Panc1 (cell line): Measurements from ENCODE around the gene AGRN. TPM values are rescaled to one million over a fixed set of nuclear protein-coding genes. Genes with fewer than 3 reads are reported as not detected.
A peak's percentile ranks its signal among the peaks of the same experiment; 100 is the strongest.

Experiments
- ATAC-seq: fragments of 200-7000 bp; cut with Tn5 transposase; 2 replicates; pipeline ENCODE4 v1.9.1; 2020; ENCODE audit warnings: mild to moderate bottlenecking, moderate library complexity
- BruUV-seq: library from RNA; stranded (reverse); fragments of 400-500 nt; replicated peaks from 2 replicates; lab custom pipeline; 2021; lab: Mats Ljungman, UMichigan
- CTCF ChIA-PET: fragments of 300-600 bp; sonication (Branson Sonifier 250); formaldehyde crosslinking; loops from one replicate; lab custom pipeline; 2022; ENCODE audit warnings: antibody characterized with exemption; lab: Charles Lee
- POLR2A ChIA-PET: fragments of 300-600 bp; sonication (Branson Sonifier 250); formaldehyde crosslinking; loops from one replicate; lab custom pipeline; 2022; ENCODE audit warnings: antibody characterized with exemption; lab: Charles Lee
- DNase-seq: peaks from one replicate; pipeline ENCODE4 v3.0.0-alpha.2; 2010; ENCODE audit warnings: low read depth, low spot score
- H3K27ac ChIP-seq: 2 replicates; pipeline ENCODE4 v1.5.1; 2011; ENCODE audit warnings: mild to moderate bottlenecking, low read length, inconsistent platforms
- H3K27me3 ChIP-seq: fragments of 200-500 bp; sonication (Bioruptor generic); 2 replicates; pipeline ENCODE4 v1.6.0; 2014; ENCODE audit warnings: low read length, inconsistent platforms; ENCODE audit not compliant: control insufficient read depth, insufficient read depth
- H3K36me3 ChIP-seq: fragments of 200-500 bp; sonication (Bioruptor generic); 2 replicates; pipeline ENCODE4 v1.5.1; 2014; ENCODE audit warnings: inconsistent platforms, mild to moderate bottlenecking, low read length, moderate library complexity; ENCODE audit not compliant: control insufficient read depth, insufficient read depth
- H3K4me1 ChIP-seq: 2 replicates; pipeline ENCODE4 v1.5.1; 2011; ENCODE audit warnings: inconsistent platforms, mild to moderate bottlenecking, low read length, moderate library complexity; ENCODE audit not compliant: control insufficient read depth, insufficient read depth
- H3K4me3 ChIP-seq, 2 experiments: 2 replicates each; pipeline ENCODE4 v1.5.1; 2011 to 2012; ENCODE audit warnings: low read depth in 2 of 2, low read length in 2 of 2, mild to moderate bottlenecking in 2 of 2, inconsistent platforms in 1 of 2, moderate library complexity in 1 of 2
- H3K9me3 ChIP-seq: fragments of 200-500 bp; sonication (Bioruptor generic); 2 replicates; pipeline ENCODE4 v1.5.1; 2014; ENCODE audit warnings: low read depth, mild to moderate bottlenecking, inconsistent platforms, low read length, moderate library complexity; ENCODE audit not compliant: control insufficient read depth, insufficient read depth
- POLR2AphosphoS5 ChIP-seq: IDR thresholded peaks from 2 replicates; pipeline ENCODE4 v1.6.1; 2012; ENCODE audit warnings: mild to moderate bottlenecking, low read depth, low read length, moderate library complexity
- SIN3A ChIP-seq: IDR thresholded peaks from 2 replicates; pipeline ENCODE4 v1.6.1; 2012; ENCODE audit warnings: low read depth, mild to moderate bottlenecking, low read length, moderate library complexity, borderline replicate concordance; ENCODE audit not compliant: insufficient read depth
- TCF7L2 ChIP-seq: IDR thresholded peaks from 2 replicates; pipeline ENCODE4 v1.6.1; 2011; ENCODE audit warnings: mild to moderate bottlenecking, low read depth, low read length, inconsistent platforms
- in situ Hi-C: cut with HindIII; loops from 2 replicates; pipeline ENCODE4 v1.10.0; 2016; ENCODE audit warnings: low sequenced_read_pairs, low pct_unique_long_range_greater_than_20kb
- intact Hi-C: fragments of 100-400 bp; cut with micrococcal nuclease; formaldehyde crosslinking; loops from one replicate; pipeline ENCODE4 v1.10.0; 2022; ENCODE audit not compliant: unreplicated experiment
- total RNA-seq: library from RNA; stranded (reverse); gene quantifications from one replicate; pipeline ENCODE4 v1.2.1, GENCODE V29; 2021; ENCODE audit not compliant: unreplicated experiment
- TF ChIP-seq, protein P1 (sequence below), 2 experiments: IDR thresholded peaks; 2 replicates each; pipeline ENCODE4 v1.6.1; 2011 to 2012; ENCODE audit warnings: low read depth in 2 of 2, control low read depth in 1 of 2, low read length in 1 of 2, mild to moderate bottlenecking in 1 of 2, moderate library complexity in 1 of 2; ENCODE audit not compliant: insufficient read depth in 1 of 2
- TF ChIP-seq, protein P2 (sequence below): fragments of 450-650 bp; IDR thresholded peaks from 2 replicates; pipeline ENCODE4 v1.5.1; 2017; ENCODE audit warnings: mild to moderate bottlenecking

AGRN gene
- total RNA-seq, 1 experiment from 2014 or later = 153 TPM

DNA sequence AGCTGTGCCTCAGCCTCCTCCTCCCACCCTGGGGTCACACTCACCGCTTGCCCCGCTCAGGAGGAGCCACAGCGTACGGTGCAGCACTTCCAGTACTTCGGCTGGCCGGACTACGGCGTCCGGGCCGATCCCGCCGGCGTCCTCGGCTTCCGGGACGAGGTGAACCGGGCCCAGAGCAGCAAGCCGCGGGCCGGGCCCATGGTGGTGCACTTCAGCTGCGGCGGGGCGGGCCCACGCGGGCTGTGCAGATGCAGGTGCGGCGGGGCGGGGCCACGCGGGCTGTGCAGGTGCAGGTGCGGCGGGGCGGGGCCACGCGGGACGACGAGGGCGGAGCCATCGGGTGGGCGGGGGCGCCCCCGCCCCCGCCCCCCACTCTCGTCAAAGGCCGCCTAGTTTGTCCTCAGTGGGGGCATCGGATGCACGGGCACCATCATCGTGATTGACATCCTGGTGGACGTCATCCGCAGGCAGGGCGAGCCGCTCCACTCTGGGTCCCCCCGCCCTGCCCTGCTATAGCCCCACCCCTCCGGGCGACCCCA is 48.7 kb downstream of the AGRN start (continued):
- TF ChIP-seq, protein P1, sequence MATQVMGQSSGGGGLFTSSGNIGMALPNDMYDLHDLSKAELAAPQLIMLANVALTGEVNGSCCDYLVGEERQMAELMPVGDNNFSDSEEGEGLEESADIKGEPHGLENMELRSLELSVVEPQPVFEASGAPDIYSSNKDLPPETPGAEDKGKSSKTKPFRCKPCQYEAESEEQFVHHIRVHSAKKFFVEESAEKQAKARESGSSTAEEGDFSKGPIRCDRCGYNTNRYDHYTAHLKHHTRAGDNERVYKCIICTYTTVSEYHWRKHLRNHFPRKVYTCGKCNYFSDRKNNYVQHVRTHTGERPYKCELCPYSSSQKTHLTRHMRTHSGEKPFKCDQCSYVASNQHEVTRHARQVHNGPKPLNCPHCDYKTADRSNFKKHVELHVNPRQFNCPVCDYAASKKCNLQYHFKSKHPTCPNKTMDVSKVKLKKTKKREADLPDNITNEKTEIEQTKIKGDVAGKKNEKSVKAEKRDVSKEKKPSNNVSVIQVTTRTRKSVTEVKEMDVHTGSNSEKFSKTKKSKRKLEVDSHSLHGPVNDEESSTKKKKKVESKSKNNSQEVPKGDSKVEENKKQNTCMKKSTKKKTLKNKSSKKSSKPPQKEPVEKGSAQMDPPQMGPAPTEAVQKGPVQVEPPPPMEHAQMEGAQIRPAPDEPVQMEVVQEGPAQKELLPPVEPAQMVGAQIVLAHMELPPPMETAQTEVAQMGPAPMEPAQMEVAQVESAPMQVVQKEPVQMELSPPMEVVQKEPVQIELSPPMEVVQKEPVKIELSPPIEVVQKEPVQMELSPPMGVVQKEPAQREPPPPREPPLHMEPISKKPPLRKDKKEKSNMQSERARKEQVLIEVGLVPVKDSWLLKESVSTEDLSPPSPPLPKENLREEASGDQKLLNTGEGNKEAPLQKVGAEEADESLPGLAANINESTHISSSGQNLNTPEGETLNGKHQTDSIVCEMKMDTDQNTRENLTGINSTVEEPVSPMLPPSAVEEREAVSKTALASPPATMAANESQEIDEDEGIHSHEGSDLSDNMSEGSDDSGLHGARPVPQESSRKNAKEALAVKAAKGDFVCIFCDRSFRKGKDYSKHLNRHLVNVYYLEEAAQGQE (IDR thresholded peaks at IDR 0.05; ENCODE audit: insufficient read depth in 1 of 2, low read depth in 2 of 2, low read length in 1 of 2) = no peak

DNA sequence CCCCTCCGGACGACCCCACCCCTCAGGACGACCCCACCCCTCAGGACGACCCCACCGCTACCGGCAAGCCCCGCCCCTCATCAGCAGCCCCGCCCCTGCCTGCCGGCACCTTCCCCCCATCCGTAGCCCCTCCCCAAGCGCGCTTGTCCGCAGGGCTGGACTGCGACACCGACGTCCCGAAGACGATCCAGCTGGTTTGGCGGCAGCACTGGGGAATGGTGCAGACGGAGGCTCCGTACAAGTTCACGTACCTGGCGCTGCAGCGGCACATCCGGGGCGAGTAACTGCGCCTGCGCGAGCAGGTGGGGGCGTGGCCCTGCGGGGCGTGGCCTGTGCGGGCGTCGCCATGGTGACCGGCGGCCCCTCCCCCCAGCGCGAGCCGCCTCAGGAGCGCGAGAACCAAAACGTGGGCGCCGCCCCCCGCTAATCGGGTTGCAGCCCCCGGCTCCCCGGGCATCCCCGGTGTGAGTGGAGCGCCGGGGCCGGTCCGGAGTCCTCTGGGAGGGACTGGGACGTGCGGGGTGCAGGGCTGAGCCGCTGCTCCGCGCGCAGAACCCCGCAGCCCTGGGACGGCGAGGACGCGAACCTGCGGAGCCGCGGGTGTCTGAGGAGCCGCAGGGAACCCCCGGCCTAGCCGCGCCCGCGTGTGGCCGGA is 49.3 kb downstream of the AGRN start:
- Histone ChIP-seq H3K9me3 (no peaks in the 10 kb centered on the region), H3K4me1 (peaks cover 21% of the 10 kb centered on the region), H3K36me3 (no peaks in the 10 kb centered on the region), H3K27ac (no peak overlapping the region), H3K4me3 (peak overlapping the region; percentile 52 to 58), H3K27me3 (no peaks in the 10 kb centered on the region)
- intact Hi-C loops (loop anchor here (10.0 kb wide), 1 partner anchor 54 kb away; the partner anchor contains the start of gene ISG15), in situ Hi-C loops (no loop called here)
- TF ChIP-seq SIN3A = no peak
- TF ChIP-seq, protein P2, sequence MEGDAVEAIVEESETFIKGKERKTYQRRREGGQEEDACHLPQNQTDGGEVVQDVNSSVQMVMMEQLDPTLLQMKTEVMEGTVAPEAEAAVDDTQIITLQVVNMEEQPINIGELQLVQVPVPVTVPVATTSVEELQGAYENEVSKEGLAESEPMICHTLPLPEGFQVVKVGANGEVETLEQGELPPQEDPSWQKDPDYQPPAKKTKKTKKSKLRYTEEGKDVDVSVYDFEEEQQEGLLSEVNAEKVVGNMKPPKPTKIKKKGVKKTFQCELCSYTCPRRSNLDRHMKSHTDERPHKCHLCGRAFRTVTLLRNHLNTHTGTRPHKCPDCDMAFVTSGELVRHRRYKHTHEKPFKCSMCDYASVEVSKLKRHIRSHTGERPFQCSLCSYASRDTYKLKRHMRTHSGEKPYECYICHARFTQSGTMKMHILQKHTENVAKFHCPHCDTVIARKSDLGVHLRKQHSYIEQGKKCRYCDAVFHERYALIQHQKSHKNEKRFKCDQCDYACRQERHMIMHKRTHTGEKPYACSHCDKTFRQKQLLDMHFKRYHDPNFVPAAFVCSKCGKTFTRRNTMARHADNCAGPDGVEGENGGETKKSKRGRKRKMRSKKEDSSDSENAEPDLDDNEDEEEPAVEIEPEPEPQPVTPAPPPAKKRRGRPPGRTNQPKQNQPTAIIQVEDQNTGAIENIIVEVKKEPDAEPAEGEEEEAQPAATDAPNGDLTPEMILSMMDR = no peak
- TF ChIP-seq TCF7L2 = no peak
- TF ChIP-seq POLR2AphosphoS5 = no peak
- TF ChIP-seq, protein P1 (IDR thresholded peaks at IDR 0.05; ENCODE audit: insufficient read depth in 1 of 2, low read depth in 2 of 2, low read length in 1 of 2) = no peak
- ChIA-PET CTCF (interaction anchor here (0.7 kb wide), 1 partner anchor 94 kb away, joined by 3 read pairs; no protein-coding TSS in a partner anchor), POLR2A (interaction anchor here (0.6 kb wide), 1 partner anchor 193 kb away, joined by 7 read pairs; no protein-coding TSS in a partner anchor)
- ATAC-seq (peak; percentile 64), DNase-seq (peak; percentile 61)
- BruUV-seq = no TSS peak
